ENCODE measurements around the gene ALDOB. TPM values are rescaled to one million over a fixed set of nuclear protein-coding genes. Genes with fewer than 3 reads are reported as not detected.

ALDOB gene
- total and polyA plus RNA-seq, 3 experiments from 2014 or later, result not detected

DNA sequence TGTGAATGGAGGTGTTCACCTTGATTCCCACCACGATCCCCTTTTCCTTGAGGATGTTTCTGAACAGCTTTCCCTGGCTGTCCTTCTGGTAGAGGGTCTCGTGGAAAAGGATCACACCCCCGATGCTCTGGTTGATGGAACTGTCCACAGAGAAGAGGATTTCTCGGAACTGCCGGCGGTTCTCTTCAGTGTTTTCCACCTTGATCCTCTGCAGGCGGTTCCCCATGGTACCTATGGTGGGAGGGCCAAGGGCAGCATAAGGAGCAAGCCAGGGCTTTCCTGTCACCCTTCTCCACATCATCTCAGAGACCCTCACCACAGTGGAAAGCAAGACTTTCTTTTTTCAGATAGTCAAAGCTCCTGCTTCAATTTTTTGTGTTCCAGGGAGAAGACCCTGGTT is 5.8 kb downstream of the ALDOB start:
- no peak overlapping the region for H3K4me3 Mint-ChIP-seq
- no peaks in the 10 kb centered on the region for H3K27me3 ChIP-seq (ENCODE audit: insufficient read depth, low read length, poor library complexity, severe bottlenecking)
- no peaks in the 10 kb centered on the region for H3K36me3 Mint-ChIP-seq
- ChIA-PET POLR2A (no interaction called here), CTCF (no interaction called here)
- no peaks in the 10 kb centered on the region for H3K4me1 Mint-ChIP-seq
- no peaks in the 10 kb centered on the region for H3K4me1 ChIP-seq (ENCODE audit: insufficient read depth, low read length)
- H3K27ac Mint-ChIP-seq, result no peak overlapping the region
- no peak for DNase-seq
- no peak overlapping the region for H3K27ac ChIP-seq (ENCODE audit: low read depth, low read length)
- H3K9me3 Mint-ChIP-seq, result no peaks in the 10 kb centered on the region
- H3K4me3 ChIP-seq (ENCODE audit: low read length), result no peak overlapping the region
- no peaks in the 10 kb centered on the region for H3K36me3 ChIP-seq (ENCODE audit: insufficient read depth, low read length)
- H3K9me3 ChIP-seq (ENCODE audit: low read length), result no peaks in the 10 kb centered on the region
- H3K27me3 Mint-ChIP-seq, result peaks cover 11 to 20% of the 10 kb centered on the region in 2 donors

DNA sequence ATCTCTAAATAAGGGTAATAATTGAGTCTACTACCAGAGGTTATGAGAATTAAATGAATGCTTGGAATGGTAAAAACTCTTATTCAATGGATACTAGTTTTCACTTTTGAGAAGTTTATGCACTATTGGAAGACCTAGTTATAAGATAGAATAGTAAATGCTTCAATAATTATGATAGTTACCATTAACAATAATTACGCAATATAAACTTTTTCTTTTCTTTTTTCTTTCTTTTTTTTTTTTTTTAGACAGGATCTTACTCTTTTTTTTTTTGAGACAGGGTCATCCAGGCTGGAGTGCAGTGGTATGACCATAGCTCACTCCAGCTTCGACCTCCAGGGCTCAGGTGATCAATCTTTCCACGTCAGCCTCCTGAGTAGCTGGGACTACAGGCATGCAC is 6.7 kb downstream of the ALDOB start:
- no peaks in the 10 kb centered on the region for H3K27me3 ChIP-seq (ENCODE audit: insufficient read depth, low read length, poor library complexity, severe bottlenecking)
- H3K27ac ChIP-seq (ENCODE audit: low read depth, low read length), result no peak overlapping the region
- Mint-ChIP-seq H3K27me3 (peaks cover 9 to 19% of the 10 kb centered on the region in 2 donors), H3K36me3 (no peaks in the 10 kb centered on the region), H3K27ac (no peak overlapping the region), H3K4me3 (no peak overlapping the region), H3K9me3 (peaks cover 0 to 2% (median 1%) of the 10 kb centered on the region in 5 donors), H3K4me1 (no peaks in the 10 kb centered on the region)
- DNase-seq, result no peak
- H3K9me3 ChIP-seq (ENCODE audit: low read length), result no peaks in the 10 kb centered on the region
- H3K36me3 ChIP-seq (ENCODE audit: insufficient read depth, low read length), result no peaks in the 10 kb centered on the region
- ChIA-PET POLR2A (no interaction called here), CTCF (no interaction called here)
- H3K4me3 ChIP-seq (ENCODE audit: low read length), result no peak overlapping the region
- no peaks in the 10 kb centered on the region for H3K4me1 ChIP-seq (ENCODE audit: insufficient read depth, low read length)

DNA sequence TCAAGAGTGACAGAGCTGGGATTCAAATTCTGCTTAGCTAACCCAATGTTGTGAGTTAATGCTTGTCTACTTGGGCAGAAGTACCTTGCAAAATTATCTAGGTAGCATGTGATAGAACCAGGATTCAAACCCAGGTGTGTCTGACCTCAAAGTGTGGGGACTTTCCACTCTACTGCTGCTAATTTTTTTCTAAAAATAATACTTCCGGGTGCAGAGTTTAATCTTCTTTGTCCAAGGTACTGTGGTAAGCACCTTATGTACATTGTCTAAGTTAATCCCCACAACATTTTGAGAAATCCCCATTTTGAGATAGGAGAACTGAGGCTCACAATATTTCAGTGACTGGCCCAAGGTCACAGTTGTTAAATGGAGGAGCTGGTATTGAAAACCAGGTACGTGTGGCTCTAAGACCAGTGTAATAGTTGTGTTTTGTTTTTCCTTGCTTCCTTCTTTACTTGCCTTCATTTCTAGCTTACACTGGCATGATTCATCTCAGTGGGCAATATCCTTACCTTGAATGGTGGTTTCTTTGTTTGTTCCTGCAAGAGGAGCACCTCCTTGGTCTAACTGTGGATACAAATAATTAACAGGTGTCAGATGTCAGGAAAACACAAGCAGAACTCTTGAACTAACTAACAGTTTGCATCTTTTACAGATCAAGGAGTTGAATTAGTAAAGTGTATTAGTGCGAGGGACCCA is 7.5 kb downstream of the ALDOB start:
- H3K9me3 Mint-ChIP-seq, result peaks cover 0 to 8% (median 6%) of the 10 kb centered on the region in 5 donors
- no peaks in the 10 kb centered on the region for H3K4me1 ChIP-seq (ENCODE audit: insufficient read depth, low read length)
- peaks cover 7 to 12% of the 10 kb centered on the region in 2 donors for H3K27me3 Mint-ChIP-seq
- peaks cover 0 to 6% (median 0%) of the 10 kb centered on the region in 3 donors for H3K36me3 Mint-ChIP-seq
- H3K36me3 ChIP-seq (ENCODE audit: insufficient read depth, low read length), result no peaks in the 10 kb centered on the region
- H3K27ac ChIP-seq (ENCODE audit: low read depth, low read length), result no peak overlapping the region
- no peak overlapping the region for H3K4me3 ChIP-seq (ENCODE audit: low read length)
- H3K4me1 Mint-ChIP-seq, result no peaks in the 10 kb centered on the region
- DNase-seq, result no peak
- H3K9me3 ChIP-seq (ENCODE audit: low read length), result no peaks in the 10 kb centered on the region
- ChIA-PET POLR2A (no interaction called here), CTCF (interaction anchor here (0.6 kb wide), 1 partner anchor 40 kb away, joined by 3 read pairs; no protein-coding TSS in a partner anchor)
- no peak overlapping the region for H3K27ac Mint-ChIP-seq
- no peaks in the 10 kb centered on the region for H3K27me3 ChIP-seq (ENCODE audit: insufficient read depth, low read length, poor library complexity, severe bottlenecking)
- no peak overlapping the region for H3K4me3 Mint-ChIP-seq

DNA sequence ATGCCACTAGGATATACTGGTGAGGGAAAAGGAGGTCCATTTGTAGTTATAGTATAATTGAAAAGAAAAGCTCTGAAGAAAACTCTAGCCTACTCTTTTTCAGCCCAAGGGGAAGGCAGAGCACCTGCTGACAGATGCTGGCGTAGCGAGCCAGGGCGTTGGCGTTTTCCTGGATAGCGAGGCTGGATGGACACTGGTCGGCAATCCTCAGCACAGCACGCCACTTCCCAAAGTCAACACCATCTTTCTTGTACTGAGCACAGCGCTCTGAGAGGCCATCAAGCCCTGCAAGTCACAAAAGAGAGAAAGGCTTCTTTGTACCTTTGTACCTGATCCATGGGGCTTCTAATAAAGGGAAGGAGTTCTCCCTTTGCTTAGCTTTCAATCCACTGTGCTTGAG is 8.2 kb downstream of the ALDOB start:
- DNase-seq, result no peak
- no peaks in the 10 kb centered on the region for H3K4me1 ChIP-seq (ENCODE audit: insufficient read depth, low read length)
- ChIA-PET POLR2A (no interaction called here), CTCF (no interaction called here)
- peaks cover 7 to 12% of the 10 kb centered on the region in 2 donors for H3K27me3 Mint-ChIP-seq
- H3K4me3 Mint-ChIP-seq, result no peak overlapping the region
- no peak overlapping the region for H3K27ac Mint-ChIP-seq
- H3K9me3 Mint-ChIP-seq, result peaks cover 0 to 11% (median 6%) of the 10 kb centered on the region in 5 donors
- no peaks in the 10 kb centered on the region for H3K27me3 ChIP-seq (ENCODE audit: insufficient read depth, low read length, poor library complexity, severe bottlenecking)
- no peaks in the 10 kb centered on the region for H3K36me3 ChIP-seq (ENCODE audit: insufficient read depth, low read length)
- no peak overlapping the region for H3K27ac ChIP-seq (ENCODE audit: low read depth, low read length)
- no peaks in the 10 kb centered on the region for H3K4me1 Mint-ChIP-seq
- no peak overlapping the region for H3K4me3 ChIP-seq (ENCODE audit: low read length)
- no peaks in the 10 kb centered on the region for H3K9me3 ChIP-seq (ENCODE audit: low read length)
- H3K36me3 Mint-ChIP-seq, result peaks cover 0 to 9% (median 0%) of the 10 kb centered on the region in 3 donors

DNA sequence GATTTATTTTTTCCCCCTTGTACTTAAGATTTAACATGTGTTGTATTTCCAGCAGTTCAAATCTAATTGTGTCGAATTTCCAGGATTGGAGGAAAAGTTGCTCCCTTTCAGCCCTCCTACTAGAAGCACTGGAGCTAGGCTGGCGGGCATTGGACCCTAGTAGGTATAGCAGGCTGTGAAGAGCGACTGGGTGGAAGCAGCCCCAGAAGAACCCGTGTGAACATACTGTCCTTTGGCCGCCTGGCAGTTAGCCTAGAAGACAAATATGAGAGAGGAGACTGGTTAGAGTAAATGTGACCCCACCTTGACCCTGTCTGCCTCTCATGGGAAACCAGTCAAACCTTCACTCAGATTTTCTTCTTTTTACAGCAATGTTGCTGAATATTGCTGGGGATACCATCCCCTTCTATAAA is 13.9 kb downstream of the ALDOB start:
- H3K4me3 Mint-ChIP-seq, result no peak overlapping the region
- POLR2A ChIA-PET, result no interaction called here
- no peaks in the 10 kb centered on the region for H3K36me3 ChIP-seq (ENCODE audit: insufficient read depth, low read length)
- H3K27ac ChIP-seq (ENCODE audit: low read depth, low read length), result no peak overlapping the region
- H3K27ac Mint-ChIP-seq, result no peak overlapping the region
- peaks cover 3% of the 10 kb centered on the region for H3K9me3 ChIP-seq (ENCODE audit: low read length)
- no peaks in the 10 kb centered on the region for H3K27me3 ChIP-seq (ENCODE audit: insufficient read depth, low read length, poor library complexity, severe bottlenecking)
- H3K36me3 Mint-ChIP-seq, result peaks cover 4 to 40% (median 5%) of the 10 kb centered on the region in 3 donors
- H3K4me1 Mint-ChIP-seq, result no peaks in the 10 kb centered on the region
- CTCF ChIA-PET, result no interaction called here
- H3K4me3 ChIP-seq (ENCODE audit: low read length), result no peak overlapping the region
- H3K27me3 Mint-ChIP-seq, result peaks cover 0 to 2% of the 10 kb centered on the region in 2 donors
- H3K9me3 Mint-ChIP-seq, result peaks cover 24 to 54% (median 35%) of the 10 kb centered on the region in 5 donors
- DNase-seq, result no peak
- no peaks in the 10 kb centered on the region for H3K4me1 ChIP-seq (ENCODE audit: insufficient read depth, low read length)

DNA sequence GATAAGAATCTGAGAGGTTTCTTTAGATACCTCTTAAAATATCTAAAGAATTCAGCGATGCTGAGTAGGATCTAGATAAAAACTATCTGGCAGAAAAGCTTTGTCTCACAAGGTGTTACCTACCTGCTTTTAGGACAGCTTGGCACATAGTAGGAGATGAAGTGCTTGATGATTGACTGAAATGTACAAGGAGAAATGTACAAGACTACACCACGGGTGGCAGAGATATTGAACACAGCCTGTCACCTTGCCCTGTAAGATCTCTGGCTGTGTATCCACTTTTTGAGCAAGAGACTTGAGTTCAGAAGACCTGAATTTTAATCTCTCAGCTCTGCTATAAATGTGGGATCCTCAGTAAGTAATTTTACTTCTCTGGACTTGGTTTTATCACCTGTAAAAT is 15.7 kb downstream of the ALDOB start:
- H3K36me3 ChIP-seq (ENCODE audit: insufficient read depth, low read length), result no peaks in the 10 kb centered on the region
- H3K27ac ChIP-seq (ENCODE audit: low read depth, low read length), result no peak overlapping the region
- Mint-ChIP-seq H3K4me3 (no peak overlapping the region), H3K27me3 (peaks cover 0 to 2% of the 10 kb centered on the region in 2 donors), H3K27ac (no peak overlapping the region), H3K36me3 (peaks cover 4 to 48% (median 5%) of the 10 kb centered on the region in 3 donors), H3K9me3 (peaks cover 31 to 67% (median 45%) of the 10 kb centered on the region in 5 donors), H3K4me1 (no peaks in the 10 kb centered on the region)
- H3K4me3 ChIP-seq (ENCODE audit: low read length), result no peak overlapping the region
- peaks cover 3% of the 10 kb centered on the region for H3K9me3 ChIP-seq (ENCODE audit: low read length)
- no peaks in the 10 kb centered on the region for H3K27me3 ChIP-seq (ENCODE audit: insufficient read depth, low read length, poor library complexity, severe bottlenecking)
- ChIA-PET CTCF (no interaction called here), POLR2A (no interaction called here)
- no peak for DNase-seq
- H3K4me1 ChIP-seq (ENCODE audit: insufficient read depth, low read length), result no peaks in the 10 kb centered on the region

DNA sequence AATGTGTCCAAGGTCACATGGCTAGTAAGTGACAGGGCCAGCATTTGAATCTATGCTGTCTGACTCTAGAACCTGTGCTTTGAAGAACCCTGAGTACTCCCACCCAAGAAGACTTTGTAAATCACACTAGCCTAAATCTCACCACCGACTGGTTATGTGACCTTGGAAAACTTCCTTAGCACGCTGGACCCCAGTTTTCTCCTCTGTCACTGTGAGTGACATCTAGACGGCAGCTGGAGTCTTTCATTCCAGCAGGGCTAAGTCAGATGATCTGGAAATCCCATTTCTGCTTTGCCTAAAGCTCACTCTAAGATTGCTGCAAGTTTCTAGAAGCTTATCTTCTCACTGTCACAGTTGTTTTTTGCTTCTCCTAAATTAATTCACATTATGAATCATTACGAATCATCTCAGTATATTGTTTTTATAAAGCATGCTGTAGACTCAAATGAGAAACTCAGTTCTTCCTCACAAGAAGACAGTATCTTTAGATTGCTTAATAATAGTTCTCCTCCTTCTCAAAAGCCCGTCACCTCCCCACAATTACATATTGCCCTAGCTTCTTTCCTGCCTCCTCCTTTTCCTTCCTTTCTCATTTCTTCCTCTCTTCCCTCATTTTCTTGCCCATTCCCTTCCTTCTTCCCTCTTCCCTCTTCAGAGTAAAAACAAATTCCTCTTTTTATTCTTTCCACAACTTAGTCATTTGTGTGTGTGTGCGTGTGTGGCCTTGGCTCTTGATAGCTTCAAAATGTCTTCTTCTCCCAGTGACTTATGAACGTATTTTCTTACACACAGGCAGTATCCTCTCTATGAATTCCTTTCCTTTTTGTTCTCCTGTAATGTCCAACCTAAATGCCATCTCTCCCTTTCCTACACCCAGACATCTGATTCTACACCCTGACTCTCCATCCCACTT is 16.8 kb downstream of the ALDOB start:
- no peak for DNase-seq
- CTCF ChIA-PET, result no interaction called here
- H3K4me1 Mint-ChIP-seq, result no peaks in the 10 kb centered on the region
- peaks cover 39 to 76% (median 54%) of the 10 kb centered on the region in 5 donors for H3K9me3 Mint-ChIP-seq
- Histone ChIP-seq H3K9me3 (ENCODE audit: low read length) (peaks cover 5% of the 10 kb centered on the region), H3K27me3 (ENCODE audit: insufficient read depth, low read length, poor library complexity, severe bottlenecking) (no peaks in the 10 kb centered on the region), H3K4me1 (ENCODE audit: insufficient read depth, low read length) (no peaks in the 10 kb centered on the region), H3K36me3 (ENCODE audit: insufficient read depth, low read length) (no peaks in the 10 kb centered on the region), H3K27ac (ENCODE audit: low read depth, low read length) (no peak overlapping the region), H3K4me3 (ENCODE audit: low read length) (no peak overlapping the region)
- H3K36me3 Mint-ChIP-seq, result peaks cover 9 to 57% (median 10%) of the 10 kb centered on the region in 3 donors
- H3K27ac Mint-ChIP-seq, result peak overlapping the region in 1 of 8 donors; percentile 26
- peaks cover 0 to 5% of the 10 kb centered on the region in 2 donors for H3K27me3 Mint-ChIP-seq
- POLR2A ChIA-PET, result no interaction called here
- H3K4me3 Mint-ChIP-seq, result no peak overlapping the region

DNA sequence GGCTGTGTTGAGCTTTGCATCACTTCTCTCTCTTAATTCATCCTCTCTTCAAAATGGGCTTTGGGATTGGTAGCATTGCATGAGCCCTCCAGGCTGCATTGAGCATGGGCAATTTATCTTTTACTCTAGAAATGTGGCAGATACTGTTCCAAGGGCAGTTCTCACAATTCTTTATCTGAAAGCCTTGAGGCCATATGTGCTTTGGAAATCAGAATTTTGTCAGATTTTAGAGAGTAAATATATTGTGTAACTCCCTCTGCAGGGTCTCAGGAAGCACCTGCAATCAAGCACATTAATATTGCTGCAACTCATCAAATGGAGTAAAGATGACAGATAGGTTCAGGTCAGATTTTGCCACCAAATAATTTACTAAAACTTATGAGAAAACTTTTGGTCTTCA is 17.6 kb downstream of the ALDOB start:
- CTCF ChIA-PET, result no interaction called here
- no peak overlapping the region for H3K27ac ChIP-seq (ENCODE audit: low read depth, low read length)
- H3K27me3 ChIP-seq (ENCODE audit: insufficient read depth, low read length, poor library complexity, severe bottlenecking), result no peaks in the 10 kb centered on the region
- POLR2A ChIA-PET, result no interaction called here
- Mint-ChIP-seq H3K4me1 (no peaks in the 10 kb centered on the region), H3K27ac (no peak overlapping the region), H3K9me3 (peaks cover 47 to 77% (median 55%) of the 10 kb centered on the region in 5 donors), H3K4me3 (no peak overlapping the region), H3K36me3 (peaks cover 13 to 57% (median 14%) of the 10 kb centered on the region in 3 donors), H3K27me3 (peaks cover 0 to 3% of the 10 kb centered on the region in 2 donors)
- no peaks in the 10 kb centered on the region for H3K4me1 ChIP-seq (ENCODE audit: insufficient read depth, low read length)
- H3K36me3 ChIP-seq (ENCODE audit: insufficient read depth, low read length), result no peaks in the 10 kb centered on the region
- no peak overlapping the region for H3K4me3 ChIP-seq (ENCODE audit: low read length)
- no peak for DNase-seq
- H3K9me3 ChIP-seq (ENCODE audit: low read length), result peaks cover 11% of the 10 kb centered on the region
